VCaP (cell line): ENCODE measurements around the gene MYDGF.

ENCODE experiments used
- H3K27ac ChIP-seq: fragments of 450-650 bp; 2 replicates; pipeline ENCODE4 v1.5.1; 2017
- CTCF ChIP-seq: fragments of 450-650 bp; conservative IDR thresholded peaks from 2 replicates; pipeline ENCODE4 v1.5.1; 2017; ENCODE audit warnings: mild to moderate bottlenecking, moderate library complexity

Gene MYDGF

DNA sequence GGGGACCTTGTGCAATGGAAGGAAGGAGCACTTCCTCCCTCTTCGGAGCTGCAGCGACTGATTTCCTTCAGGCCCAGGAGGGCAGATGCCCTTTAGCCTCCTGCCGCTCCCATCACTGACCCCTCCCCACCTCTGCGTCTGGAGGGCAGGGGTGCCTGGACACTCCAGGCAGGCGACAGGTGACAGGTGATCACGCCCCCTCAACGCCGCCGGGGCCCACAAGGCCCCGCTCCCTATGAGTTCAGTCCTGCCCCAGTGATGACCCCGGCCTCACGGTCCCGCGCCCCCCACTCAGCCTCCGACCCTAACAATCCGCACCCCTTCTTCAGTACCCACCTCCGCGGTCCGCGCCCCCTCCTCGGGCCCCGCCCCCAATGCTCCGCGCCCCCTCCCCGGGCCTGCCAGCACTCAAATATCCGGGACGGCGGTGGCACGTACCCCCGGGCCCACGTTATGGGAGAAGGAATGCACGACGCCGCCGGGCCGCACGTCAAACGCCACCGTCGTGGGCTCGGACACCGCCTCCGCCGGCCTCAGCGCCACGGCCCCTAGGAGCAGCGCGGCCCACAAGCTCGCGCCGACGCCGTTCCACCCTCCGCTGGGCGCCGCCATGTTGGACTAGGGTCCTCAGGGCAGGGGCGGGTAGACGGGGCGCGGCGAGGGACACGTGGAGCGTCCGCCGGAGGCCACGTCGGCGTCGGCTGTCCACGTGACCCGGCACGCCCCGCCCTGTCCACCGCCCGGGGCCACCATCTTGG lies at the start of gene MYDGF:
TSS of gene MYDGF (minus strand) at position 620 of the 758 bp plus-strand sequence. CDS start at position 612, 8 bp downstream.
- no peak for TF ChIP-seq CTCF
- peak within 1 kb of the TSS; percentile 53; the same call in 1 of the 2 replicates for H3K27ac ChIP-seq

DNA sequence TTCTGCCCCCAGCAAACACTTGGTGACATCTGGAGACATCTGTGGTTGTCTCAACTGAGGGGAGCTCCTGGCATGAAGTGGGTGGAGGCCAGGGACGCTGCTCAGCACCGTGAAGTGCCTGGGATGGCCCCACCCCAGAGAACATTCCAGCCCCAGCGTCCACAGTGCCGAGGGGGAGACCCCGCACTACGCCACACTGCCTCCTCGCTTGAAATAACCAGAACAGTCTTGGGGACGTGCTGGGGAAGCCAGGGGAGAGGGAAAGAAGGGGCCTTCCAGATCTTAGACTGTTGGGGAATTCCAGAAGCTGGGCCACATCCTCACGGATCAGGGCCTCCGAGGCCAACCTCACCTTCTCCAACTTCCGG lies 49.3 kb upstream of the MYDGF start:
- no peak for TF ChIP-seq CTCF
- H3K27ac ChIP-seq = no peak overlapping the region

DNA sequence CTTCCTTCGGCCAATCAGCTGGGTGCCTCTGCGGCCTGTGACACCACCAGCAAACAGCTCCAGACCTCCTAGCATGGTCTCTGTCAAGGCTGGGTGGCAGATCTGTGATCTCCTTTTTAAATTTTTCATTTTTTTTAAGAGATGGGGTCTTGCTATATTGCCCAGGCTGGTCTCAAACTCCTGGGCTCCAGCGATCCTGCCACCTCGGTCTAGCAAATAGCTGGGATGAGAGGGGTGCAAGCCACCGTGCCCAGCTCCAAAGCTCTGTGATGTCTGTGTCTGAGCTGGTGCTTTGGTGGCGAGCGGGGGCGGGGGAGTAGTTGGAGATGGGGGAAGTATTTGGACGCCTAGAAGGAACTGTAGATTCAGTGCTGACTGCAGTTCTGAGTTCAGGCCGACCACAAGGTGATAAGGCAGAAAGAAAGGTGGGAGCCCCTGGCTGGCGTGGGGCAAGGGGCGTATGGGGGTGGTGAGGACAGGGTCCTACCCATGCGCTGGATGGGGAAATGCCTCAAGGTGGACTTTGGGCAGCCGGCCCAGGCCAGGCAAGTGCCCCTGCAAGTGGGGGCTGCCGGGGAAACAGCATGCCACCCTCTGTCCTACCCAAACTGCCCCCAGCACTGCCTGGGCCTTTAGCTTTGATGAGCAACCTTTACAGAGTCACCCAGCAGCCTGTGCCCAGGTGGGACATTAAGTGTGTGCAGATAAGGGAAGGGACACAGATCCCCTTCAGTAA lies 48.0 kb upstream of the MYDGF start:
- TF ChIP-seq CTCF = no peak

GRCh38 chr19:4717191-4717965 lies 47.2 kb upstream of the MYDGF start:
- peak overlapping the region; percentile 73 for H3K27ac ChIP-seq
- no peak for TF ChIP-seq CTCF

More for the DNA sequence above, 48.0 kb upstream of the MYDGF start:
- H3K27ac ChIP-seq = peak overlapping the region; percentile 73

DNA sequence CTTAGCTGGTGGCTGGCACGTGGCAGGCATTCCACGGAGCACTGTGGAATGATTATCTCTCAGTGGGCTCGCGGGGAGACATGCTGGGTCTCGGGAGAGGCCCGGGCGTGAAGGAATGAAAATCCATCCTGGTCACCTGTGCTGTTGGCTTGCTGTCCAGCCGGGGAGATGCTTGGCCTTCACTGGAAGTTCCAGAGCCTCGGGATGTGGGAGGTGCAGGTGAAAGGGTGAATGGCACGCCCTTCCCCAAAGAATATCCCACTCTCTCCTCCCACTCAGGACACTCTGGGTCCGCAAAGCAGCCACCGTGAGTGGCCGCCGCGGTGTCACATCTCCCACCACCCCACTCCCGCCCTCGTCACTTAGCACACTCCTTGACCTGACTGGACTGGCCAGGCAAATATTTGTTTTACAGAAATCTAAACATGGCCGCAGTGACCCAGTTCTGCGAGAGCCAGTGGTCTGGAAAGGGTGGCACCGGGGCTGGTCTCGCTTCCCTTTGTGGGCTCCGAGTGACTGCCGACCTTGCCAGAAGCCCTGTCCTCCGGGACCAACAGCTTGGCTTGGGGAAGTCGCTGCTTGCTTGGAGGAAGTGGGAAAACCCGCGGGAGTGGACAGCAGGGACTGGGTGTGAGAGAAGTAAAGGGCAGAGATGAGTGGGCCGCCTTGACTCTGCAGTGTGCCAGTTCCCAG lies 45.5 kb upstream of the MYDGF start:
- peak overlapping the region; percentile 73 for H3K27ac ChIP-seq
- no peak for TF ChIP-seq CTCF

- H3K27ac ChIP-seq = peak overlapping the region; percentile 73
Measured at GRCh38 chr19:4715178-4715528, 45.0 kb upstream of the MYDGF start.

- H3K27ac ChIP-seq = no peak overlapping the region
- TF ChIP-seq CTCF = no peak
Measured at GRCh38 chr19:4714016-4714415, 43.9 kb upstream of the MYDGF start.
